Stimulated activated naive CD8-positive, alpha-beta T cell treated with anti-CD3 and anti-CD28 coated beads, Interleukin-15, amount 100 ng/mL, for 72 hours (primary cell): ENCODE results near the gene KRT33A.
"Not testable (repeated sequence)": the region's sequence is repeated elsewhere in the genome, so short reads cannot be mapped to it uniquely, and the experiment has no call there.

ENCODE experiments used
- ATAC-seq: fragments of 150-1000 bp; cut with Tn5 transposase; 2 replicates; pipeline ENCODE4 v1.10.0; 2021; ENCODE audit warnings: mild to moderate bottlenecking, moderate library complexity
- DNase-seq, 2 donors: peaks; one replicate each; pipeline ENCODE4 v3.0.0; 2021 to 2022
- H3K27ac Mint-ChIP-seq, 2 donors: one replicate each; pipeline ENCODE4 v1.8.0; 2022; ENCODE audit warnings: mild to moderate bottlenecking in 2 of 2, mixed read lengths in 2 of 2, moderate library complexity in 2 of 2
- H3K27me3 Mint-ChIP-seq: one replicate; pipeline ENCODE4 v1.8.0; 2022; ENCODE audit warnings: mixed read lengths
- H3K4me1 Mint-ChIP-seq: one replicate; pipeline ENCODE4 v1.8.0; 2022; ENCODE audit warnings: mild to moderate bottlenecking, mixed read lengths
- H3K4me3 Mint-ChIP-seq, 2 donors: one replicate each; pipeline ENCODE4 v1.8.0; 2022; ENCODE audit warnings: mild to moderate bottlenecking in 2 of 2, mixed read lengths in 2 of 2, moderate library complexity in 1 of 2
- H3K9me3 Mint-ChIP-seq, 2 donors: one replicate each; pipeline ENCODE4 v1.8.0; 2022; ENCODE audit warnings: mixed read lengths in 2 of 2

KRT33A gene

DNA sequence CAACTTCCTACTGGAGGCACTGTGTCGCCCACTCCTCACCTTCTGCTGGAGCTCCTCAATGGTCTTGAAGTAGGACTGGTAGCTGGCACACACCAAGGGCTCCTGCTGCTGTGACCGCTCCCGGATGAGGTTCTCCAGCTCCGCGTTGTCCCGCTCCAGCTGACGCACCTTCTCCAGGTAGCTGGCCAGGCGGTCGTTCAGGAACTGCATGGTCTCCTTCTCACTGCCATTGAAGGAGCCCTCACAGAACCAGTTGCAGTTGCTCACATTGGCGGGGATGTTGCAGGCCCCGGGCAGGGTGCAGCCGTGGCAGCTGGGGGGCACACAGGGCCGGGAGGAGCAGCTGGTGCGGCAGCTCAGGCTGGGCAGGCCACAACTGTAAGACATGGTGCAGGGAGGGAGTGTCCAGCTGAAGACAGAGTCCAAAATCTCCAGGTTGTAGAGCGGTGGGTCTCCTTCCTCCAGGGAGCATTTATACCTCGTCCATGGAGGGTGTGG is at the start of gene KRT33A:
Gene KRT33A, minus strand, starts transcription at position 448 of the 498 bp plus-strand sequence. Its CDS starts 61 bp downstream, at position 387.
- ATAC-seq, H3K27me3 Mint-ChIP-seq, H3K4me1 Mint-ChIP-seq, DNase-seq, H3K9me3 Mint-ChIP-seq, H3K4me3 Mint-ChIP-seq: not testable (repeated sequence)
- H3K27ac Mint-ChIP-seq = peak within 1 kb of the TSS in 1 of 2 donors; percentile 28

DNA sequence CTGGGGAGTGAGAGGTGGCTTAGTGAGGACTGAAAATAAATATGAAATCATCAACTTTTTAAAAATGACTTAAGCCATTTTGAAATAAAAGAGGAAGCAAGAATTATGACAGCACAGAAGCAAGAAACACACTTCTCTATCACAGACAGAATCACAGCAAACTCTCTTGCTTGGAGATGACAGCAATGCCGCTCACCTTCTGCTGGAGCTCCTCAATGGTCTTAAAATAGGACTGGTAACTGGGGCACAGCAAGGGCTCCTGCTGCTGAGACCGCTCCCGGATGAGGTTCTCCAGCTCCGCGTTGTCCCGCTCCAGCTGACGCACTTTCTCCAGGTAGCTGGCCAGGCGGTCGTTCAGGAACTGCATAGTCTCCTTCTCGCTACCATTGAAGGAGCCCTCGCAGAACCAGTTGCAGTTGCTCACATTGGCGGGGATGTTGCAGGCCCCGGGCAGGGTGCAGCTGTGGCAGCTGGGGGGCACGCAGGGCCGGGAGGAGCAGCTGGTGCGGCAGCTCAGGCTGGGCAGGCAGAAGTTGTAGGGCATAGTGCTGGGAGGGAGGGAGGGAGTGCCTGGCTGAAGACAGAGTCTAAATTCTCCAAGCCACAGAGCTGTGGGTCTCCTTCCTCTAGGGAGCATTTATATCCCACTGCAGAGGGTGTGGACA is 46.5 kb upstream of the KRT33A start, which contains the start of gene KRT31:
Gene KRT31, minus strand, starts transcription at position 613 of the 665 bp plus-strand sequence. Its CDS starts 69 bp downstream, at position 544.
- ATAC-seq (no peak), DNase-seq (no peak)
- Mint-ChIP-seq H3K27me3 (peaks cover 2% of the 10 kb centered on the region), H3K4me1 (peaks cover 2% of the 10 kb centered on the region), H3K9me3 (no peaks in the 10 kb centered on the region), H3K4me3 (no peak within 1 kb of the TSS), H3K27ac (no peak within 1 kb of the TSS)

DNA sequence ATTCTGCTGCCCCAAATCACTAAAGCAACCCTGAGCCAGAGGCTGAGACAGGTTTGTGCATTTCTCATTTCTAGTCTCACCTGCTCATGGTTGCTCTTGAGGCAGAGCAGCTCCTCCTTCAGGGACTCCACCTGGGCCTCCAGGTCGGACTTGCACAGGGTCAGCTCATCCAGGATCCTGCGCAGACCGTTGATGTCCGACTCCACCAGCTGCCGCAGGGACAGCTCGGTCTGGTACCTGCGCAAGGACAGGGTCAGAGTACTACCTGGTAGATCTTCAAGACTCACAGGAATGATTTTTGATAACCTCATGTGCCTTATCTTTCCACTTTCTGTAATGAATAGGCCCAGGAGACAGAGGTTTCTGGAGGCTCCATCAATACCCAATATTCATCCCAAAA is 45.7 kb upstream of the KRT33A start:
- DNase-seq (no peak), ATAC-seq (no peak)
- Mint-ChIP-seq H3K4me3 (no peak overlapping the region), H3K9me3 (no peaks in the 10 kb centered on the region), H3K27ac (no peak overlapping the region), H3K27me3 (peaks cover 8% of the 10 kb centered on the region), H3K4me1 (no peaks in the 10 kb centered on the region)

DNA sequence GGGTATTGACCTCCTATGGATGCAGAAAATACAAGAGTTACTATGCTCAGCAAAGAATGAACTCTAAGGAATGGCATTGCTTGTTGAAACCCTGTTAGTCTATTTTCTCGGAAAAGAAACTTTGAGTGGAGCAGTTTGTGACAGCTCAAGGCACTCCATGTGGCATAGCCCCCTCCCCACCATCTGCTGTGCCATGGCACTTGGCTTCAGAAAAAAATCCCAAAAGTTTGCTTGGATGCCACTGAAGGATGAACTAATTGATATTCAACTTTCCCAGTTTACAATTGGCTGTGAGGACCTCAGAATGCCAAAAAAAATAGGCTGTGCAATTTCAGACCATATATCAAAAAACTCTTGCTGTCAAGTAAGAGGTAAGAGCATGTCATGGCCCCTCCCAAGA is 45.0 kb upstream of the KRT33A start:
- H3K9me3 Mint-ChIP-seq = no peaks in the 10 kb centered on the region
- no peak overlapping the region for H3K4me3 Mint-ChIP-seq
- DNase-seq (no peak), ATAC-seq (no peak)
- H3K27me3 Mint-ChIP-seq = peaks cover 8% of the 10 kb centered on the region
- no peaks in the 10 kb centered on the region for H3K4me1 Mint-ChIP-seq
- no peak overlapping the region for H3K27ac Mint-ChIP-seq

DNA sequence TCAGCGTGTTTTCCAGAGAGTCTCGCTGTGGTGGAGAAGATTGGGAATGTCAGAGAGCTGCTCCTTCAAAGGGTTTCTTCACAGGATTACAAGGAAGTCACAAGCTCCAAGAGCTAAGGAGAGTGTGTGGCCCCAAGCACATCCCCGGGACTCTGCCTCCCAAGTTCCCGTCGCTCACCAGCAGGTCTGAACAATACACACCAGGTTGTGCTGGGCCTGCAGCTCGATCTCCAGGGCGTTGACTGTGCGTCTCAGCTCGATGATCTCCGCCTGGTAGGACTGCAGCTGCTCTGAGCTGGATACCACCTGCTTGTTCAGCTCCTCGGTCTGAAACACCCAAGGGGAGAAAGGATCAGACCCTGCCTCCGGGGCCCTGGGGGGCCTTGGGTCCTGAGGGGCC is 44.4 kb upstream of the KRT33A start:
- H3K4me3 Mint-ChIP-seq, H3K9me3 Mint-ChIP-seq, H3K27me3 Mint-ChIP-seq, H3K27ac Mint-ChIP-seq, DNase-seq, ATAC-seq, H3K4me1 Mint-ChIP-seq: not testable (repeated sequence)

DNA sequence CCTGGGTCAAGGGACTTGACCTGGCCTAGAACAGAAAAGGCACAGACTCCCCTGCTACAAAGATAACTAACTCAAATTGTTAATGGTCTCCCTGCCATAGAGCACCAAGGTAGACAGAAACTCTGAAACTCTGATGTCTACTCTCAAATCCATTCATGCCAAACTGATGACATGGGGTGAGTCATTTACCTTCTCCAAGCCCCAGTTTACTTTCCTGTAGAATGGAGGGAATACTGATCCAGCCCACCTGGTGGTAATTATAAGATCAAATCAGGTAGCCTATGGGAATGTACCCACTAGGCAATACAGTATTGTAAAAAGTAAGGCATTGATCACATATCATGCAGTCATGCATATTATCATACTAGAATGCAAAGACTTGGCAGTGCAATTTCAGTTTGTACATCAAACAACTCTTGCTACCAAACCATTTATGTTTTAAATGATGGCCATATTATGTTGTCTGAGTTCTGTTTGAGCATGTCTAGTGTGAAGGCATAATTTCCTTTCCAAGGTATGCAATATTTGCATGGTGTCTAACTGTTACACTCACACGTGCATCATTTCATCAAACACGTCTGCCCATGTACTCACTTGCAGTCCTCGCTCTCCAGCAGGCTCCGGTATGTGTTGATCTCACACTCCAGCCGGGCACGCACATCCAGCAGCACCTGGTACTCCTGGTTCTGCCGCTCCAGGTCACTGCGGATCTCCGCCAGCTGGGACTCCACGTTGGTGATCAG is 43.8 kb upstream of the KRT33A start:
- no peak for DNase-seq
- Mint-ChIP-seq H3K4me3 (no peak overlapping the region), H3K27me3 (peaks cover 8% of the 10 kb centered on the region), H3K27ac (no peak overlapping the region), H3K9me3 (no peaks in the 10 kb centered on the region), H3K4me1 (no peaks in the 10 kb centered on the region)
- no peak for ATAC-seq

DNA sequence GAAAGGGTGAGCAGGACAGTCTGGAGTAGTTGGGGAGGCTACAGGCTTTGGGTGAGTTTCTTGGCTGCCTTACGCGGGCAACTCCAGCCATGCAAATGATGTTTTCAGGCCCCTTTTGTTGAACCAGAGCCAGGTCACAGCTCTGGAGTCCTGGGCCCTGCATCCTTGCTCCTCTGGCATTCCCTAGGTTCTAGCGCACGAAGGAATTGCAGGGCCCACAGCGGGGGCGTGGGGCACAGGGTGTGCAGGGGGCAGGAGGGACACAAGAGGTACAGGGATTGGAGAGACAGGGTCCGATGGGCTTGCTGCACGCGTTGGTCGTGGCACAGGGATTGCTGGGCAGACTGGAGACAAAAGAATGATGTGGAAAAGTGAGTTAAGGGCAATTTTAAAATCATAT is 43.2 kb upstream of the KRT33A start:
- Mint-ChIP-seq H3K9me3 (no peaks in the 10 kb centered on the region), H3K27me3 (peaks cover 8% of the 10 kb centered on the region), H3K4me3 (no peak overlapping the region), H3K4me1 (no peaks in the 10 kb centered on the region), H3K27ac (peak overlapping the region in 1 of 2 donors; percentile 3)
- DNase-seq (no peak), ATAC-seq (no peak)

DNA sequence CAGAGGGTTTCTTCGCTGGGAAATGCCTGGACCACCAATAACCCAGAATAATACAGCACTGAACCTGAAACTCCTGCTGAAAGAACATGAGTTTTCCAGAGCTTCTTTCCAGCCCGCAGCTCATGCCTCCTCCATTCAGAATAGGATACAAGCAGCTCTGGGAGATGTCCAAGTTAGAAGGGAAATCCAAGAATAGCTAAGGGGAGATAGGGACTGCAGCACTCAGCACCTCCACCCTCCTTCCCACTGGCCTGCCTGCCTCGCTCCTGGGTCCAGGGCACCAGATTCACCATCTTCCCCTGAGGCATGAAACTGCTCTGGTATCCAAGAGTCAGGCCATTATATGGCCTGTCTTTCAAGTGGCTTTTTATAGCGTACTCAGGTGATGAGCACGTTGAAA is 42.7 kb upstream of the KRT33A start:
- no peak for DNase-seq
- ATAC-seq = no peak
- no peak overlapping the region for H3K4me3 Mint-ChIP-seq
- no peaks in the 10 kb centered on the region for H3K9me3 Mint-ChIP-seq
- no peaks in the 10 kb centered on the region for H3K4me1 Mint-ChIP-seq
- H3K27ac Mint-ChIP-seq = no peak overlapping the region
- peaks cover 8% of the 10 kb centered on the region for H3K27me3 Mint-ChIP-seq

DNA sequence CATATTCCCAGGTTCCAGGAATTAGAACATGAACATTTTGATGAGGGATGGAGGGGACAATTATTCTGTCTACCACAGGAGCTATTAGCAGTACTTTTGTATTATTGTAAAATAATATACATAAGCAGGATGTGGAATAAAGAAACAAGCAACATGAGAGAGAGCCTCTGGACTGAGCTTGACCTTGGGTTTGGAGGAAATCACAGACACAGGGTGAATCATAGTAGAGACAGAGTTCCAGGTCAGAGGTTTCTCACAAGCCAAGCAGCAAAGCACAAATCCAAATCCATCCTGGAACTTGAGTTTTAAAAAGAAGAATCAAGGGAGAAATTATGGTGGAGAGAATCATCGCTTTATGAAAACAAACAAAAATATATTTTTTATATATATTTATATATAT is 41.6 kb upstream of the KRT33A start:
- Mint-ChIP-seq H3K27ac (peak overlapping the region; percentile 7 to 9), H3K4me3 (no peak overlapping the region), H3K27me3 (peaks cover 8% of the 10 kb centered on the region), H3K4me1 (no peaks in the 10 kb centered on the region), H3K9me3 (peaks cover 0 to 5% of the 10 kb centered on the region in 2 donors)
- ATAC-seq = no peak
- no peak for DNase-seq

DNA sequence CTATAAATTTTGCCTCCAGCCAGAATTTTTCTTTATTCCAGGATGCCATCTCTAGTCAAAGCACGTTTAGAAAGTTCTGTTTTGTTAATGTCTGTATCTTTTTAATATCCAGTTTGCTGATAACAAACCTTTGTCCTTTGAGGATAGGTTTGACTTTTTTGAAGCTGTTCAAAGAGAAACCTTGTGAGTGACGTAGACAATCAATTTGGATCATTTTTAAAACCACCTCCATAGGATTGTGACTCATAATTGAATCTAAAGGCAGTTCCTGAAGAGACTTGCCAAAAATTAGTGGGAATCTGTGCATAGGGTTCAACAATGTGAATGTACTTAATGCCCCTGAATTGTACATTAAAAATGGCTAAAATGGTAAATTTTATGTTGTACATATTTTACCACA is 40.9 kb upstream of the KRT33A start:
- no peak overlapping the region for H3K4me3 Mint-ChIP-seq
- no peaks in the 10 kb centered on the region for H3K4me1 Mint-ChIP-seq

DNA sequence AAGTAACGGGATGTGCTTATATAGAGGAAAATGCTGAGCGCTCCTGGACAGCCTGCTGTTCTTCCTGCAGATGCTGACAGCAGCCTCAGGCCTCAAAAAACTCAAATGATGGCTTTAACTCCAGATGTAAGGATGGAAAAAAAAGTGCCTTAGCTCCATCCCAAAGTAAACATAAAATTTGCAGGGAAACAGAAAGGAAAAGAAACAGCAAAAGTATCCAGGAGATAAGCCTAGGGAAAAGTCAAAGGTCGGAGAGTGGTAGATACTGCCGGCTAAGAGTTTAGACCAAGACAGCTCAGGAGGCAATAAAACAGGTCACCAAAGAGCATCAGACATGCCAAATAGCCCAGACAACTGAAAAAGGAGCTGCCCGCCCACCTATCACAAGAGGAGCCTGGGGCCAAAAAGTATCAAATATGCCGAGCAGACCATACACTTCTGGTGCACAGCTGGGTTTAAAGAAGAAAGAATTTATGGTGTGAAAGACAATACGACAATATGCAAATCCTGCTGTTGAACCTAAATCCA is 39.8 kb upstream of the KRT33A start:
- peaks cover 8% of the 10 kb centered on the region for H3K27me3 Mint-ChIP-seq

More for the DNA sequence above, 40.9 kb upstream of the KRT33A start:
- ATAC-seq = no peak
- Mint-ChIP-seq H3K27me3 (peaks cover 8% of the 10 kb centered on the region), H3K9me3 (peaks cover 3 to 12% of the 10 kb centered on the region in 2 donors), H3K27ac (no peak overlapping the region)
- DNase-seq = no peak

DNA sequence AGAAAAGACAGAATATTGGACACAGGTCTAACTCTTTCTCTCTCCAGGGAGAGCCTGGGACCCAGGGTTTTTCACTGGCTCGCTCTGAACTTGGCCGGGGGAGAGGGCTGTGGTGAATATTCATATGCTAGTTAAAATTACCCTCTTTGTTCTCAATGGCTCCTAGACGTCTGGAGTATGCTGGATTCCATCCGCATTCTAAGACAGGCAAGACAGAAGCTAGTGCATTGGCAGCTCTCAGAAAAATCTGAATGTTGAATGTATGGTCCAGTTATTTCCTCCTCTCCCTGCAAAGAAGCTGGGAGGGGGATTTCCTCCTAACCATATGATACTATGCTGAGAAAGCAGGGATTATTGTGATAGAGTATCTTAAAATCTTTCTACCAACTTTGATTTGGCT is 37.0 kb upstream of the KRT33A start:
- no peak overlapping the region for H3K4me3 Mint-ChIP-seq
- ATAC-seq = no peak
- no peak for DNase-seq
- H3K27me3 Mint-ChIP-seq = peaks cover 8% of the 10 kb centered on the region
- H3K4me1 Mint-ChIP-seq = no peaks in the 10 kb centered on the region
- H3K9me3 Mint-ChIP-seq = peaks cover 8 to 16% of the 10 kb centered on the region in 2 donors
- no peak overlapping the region for H3K27ac Mint-ChIP-seq

More for the DNA sequence above, 39.8 kb upstream of the KRT33A start:
- DNase-seq = no peak
- no peak overlapping the region for H3K27ac Mint-ChIP-seq
- peaks cover 8 to 16% of the 10 kb centered on the region in 2 donors for H3K9me3 Mint-ChIP-seq
- H3K4me3 Mint-ChIP-seq = no peak overlapping the region
- no peaks in the 10 kb centered on the region for H3K4me1 Mint-ChIP-seq
- no peak for ATAC-seq

DNA sequence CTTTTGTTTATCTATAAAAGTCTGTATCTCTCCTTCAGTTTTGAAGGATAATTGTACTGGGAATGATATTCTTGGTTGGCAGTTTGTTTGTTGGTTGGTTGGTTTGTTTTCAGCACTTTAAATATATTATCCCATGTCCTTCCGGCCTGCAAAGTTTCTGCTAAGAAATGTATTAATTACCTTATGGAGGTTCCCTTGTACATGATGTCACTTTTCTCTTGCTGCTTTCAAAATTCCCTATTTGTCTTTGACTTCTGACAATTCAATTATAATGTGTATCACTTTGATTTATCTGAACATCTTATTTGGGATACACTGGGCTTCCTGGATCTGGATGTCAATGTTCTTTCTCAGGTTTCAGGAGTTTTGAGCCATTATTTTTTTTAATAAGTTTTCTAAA is 35.6 kb upstream of the KRT33A start:
- Mint-ChIP-seq H3K4me3 (no peak overlapping the region), H3K4me1 (no peaks in the 10 kb centered on the region), H3K27me3 (no peaks in the 10 kb centered on the region), H3K9me3 (peaks cover 8 to 16% of the 10 kb centered on the region in 2 donors), H3K27ac (no peak overlapping the region)
- DNase-seq = no peak
- ATAC-seq = no peak

DNA sequence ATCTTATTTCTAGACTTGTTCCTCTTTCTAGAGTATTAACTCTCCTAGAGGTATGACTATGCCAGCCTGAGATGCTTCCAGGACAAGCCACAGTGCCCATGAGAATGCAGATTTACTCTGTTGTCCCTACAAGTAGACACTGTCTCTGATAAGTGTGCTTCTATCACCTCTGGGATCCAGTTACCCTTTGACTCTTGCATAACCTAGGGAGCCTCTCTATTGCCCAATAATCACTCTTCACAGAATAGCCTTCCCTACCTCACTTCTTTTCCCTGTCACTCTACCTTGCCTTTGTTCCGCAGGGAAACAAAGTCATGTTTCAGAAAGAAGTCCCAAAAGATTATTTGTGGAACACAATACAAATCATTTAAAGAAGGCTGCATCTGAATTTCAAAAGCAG is 33.1 kb upstream of the KRT33A start:
- Mint-ChIP-seq H3K9me3 (peaks cover 8 to 16% of the 10 kb centered on the region in 2 donors), H3K27ac (no peak overlapping the region), H3K27me3 (no peaks in the 10 kb centered on the region), H3K4me1 (no peaks in the 10 kb centered on the region), H3K4me3 (no peak overlapping the region)
- ATAC-seq (no peak), DNase-seq (no peak)

DNA sequence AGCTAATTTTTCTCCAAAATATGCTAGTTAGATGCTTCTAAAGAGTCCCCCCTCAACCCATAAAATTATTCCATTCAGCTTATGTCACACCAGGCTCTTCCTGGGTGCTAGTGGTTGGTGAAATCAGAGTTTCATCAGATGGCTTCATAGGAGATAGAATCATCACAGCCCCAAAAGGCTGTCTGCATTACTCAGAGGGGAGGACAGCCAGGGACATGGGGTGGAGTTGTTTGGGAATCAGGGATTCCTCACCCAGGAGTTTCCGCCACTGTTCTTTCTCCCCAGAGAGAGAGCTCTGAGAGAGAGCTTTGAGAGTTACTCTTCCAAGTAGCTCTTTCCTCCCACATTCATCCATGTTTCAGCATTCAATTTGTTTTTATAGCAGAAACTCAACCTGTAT is 31.8 kb upstream of the KRT33A start:
- Mint-ChIP-seq H3K9me3 (peaks cover 8 to 12% of the 10 kb centered on the region in 2 donors), H3K4me1 (peaks cover 5% of the 10 kb centered on the region), H3K27ac (no peak overlapping the region), H3K27me3 (no peaks in the 10 kb centered on the region), H3K4me3 (no peak overlapping the region)
- no peak for ATAC-seq
- no peak for DNase-seq

DNA sequence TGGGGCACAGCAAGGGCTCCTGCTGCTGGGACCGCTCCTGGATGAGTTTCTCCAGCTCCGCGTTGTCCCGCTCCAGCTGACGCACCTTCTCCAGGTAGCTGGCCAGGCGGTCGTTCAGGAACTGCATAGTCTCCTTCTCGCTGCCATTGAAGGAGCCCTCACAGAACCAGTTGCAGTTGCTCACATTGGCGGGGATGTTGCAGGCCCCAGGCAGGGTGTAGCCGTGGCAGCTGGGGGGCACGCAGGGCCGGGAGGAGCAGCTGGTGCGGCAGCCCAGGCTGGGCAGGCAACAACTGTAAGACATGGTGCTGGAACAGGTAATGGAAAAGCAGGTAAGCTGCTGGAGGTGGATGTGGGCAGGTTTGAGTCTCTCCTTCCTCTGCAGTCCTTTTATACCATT is 31.3 kb upstream of the KRT33A start, which contains the start of gene KRT34:
Gene KRT34, minus strand, starts transcription at position 364 of the 400 bp plus-strand sequence. Its CDS starts 60 bp downstream, at position 304.
- H3K4me1 Mint-ChIP-seq, ATAC-seq, H3K4me3 Mint-ChIP-seq: not testable (repeated sequence)

More for the DNA sequence above, 31.3 kb upstream of the KRT33A start, which contains the start of gene KRT34:
- H3K9me3 Mint-ChIP-seq, H3K27me3 Mint-ChIP-seq, H3K27ac Mint-ChIP-seq, DNase-seq: not testable (repeated sequence)
